Activated B cell treated with CpG ODN at 0.5 μM for 24 hours (primary cell): ENCODE results near the gene ZIC1. TPM values are rescaled to one million over a fixed set of nuclear protein-coding genes. Genes with fewer than 3 reads are reported as not detected.

Experiments
- ATAC-seq: fragments of 200-7000 bp; cut with Tn5 transposase; one replicate; pipeline ENCODE4 v1.10.0; 2021; ENCODE audit warnings: low read depth, mild to moderate bottlenecking, moderate library complexity
- CTCF ChIA-PET: fragments of 350-600 bp; sonication (Branson Sonifier 250); formaldehyde crosslinking; loops from one replicate; lab custom pipeline; 2021; ENCODE audit warnings: antibody characterized with exemption; lab: Charles Lee
- POLR2A ChIA-PET: fragments of 350-600 bp; sonication (Branson Sonifier 250); formaldehyde crosslinking; loops from one replicate; lab custom pipeline; 2021; ENCODE audit warnings: antibody characterized with exemption; lab: Charles Lee
- DNase-seq: peaks from one replicate; pipeline ENCODE4 v3.0.0; 2022
- H3K27ac Mint-ChIP-seq: one replicate; pipeline ENCODE4 v1.8.0; 2020; ENCODE audit warnings: mixed read lengths
- H3K27me3 Mint-ChIP-seq: one replicate; pipeline ENCODE4 v1.8.0; 2021; ENCODE audit warnings: mixed read lengths
- H3K36me3 Mint-ChIP-seq: one replicate; pipeline ENCODE4 v1.8.0; 2021; ENCODE audit warnings: low read depth, mixed read lengths
- H3K4me1 Mint-ChIP-seq: one replicate; pipeline ENCODE4 v1.8.0; 2021; ENCODE audit warnings: mixed read lengths
- H3K4me3 Mint-ChIP-seq: one replicate; pipeline ENCODE4 v1.8.0; 2020; ENCODE audit warnings: mild to moderate bottlenecking, mixed read lengths
- H3K9me3 Mint-ChIP-seq: one replicate; pipeline ENCODE4 v1.8.0; 2020; ENCODE audit warnings: mixed read lengths
- CTCF ChIP-seq: fragments of 200-600 bp; IDR thresholded peaks from one replicate; pipeline ENCODE4 v1.8.0; 2022; ENCODE audit warnings: antibody characterized with exemption, mild to moderate bottlenecking
- intact Hi-C: fragments of 100-400 bp; cut with micrococcal nuclease; formaldehyde crosslinking; loops from one replicate; pipeline ENCODE4 v1.15.1; 2024
- total RNA-seq: library from RNA; stranded (reverse); gene quantifications from 2 replicates; pipeline ENCODE4 v1.2.3, GENCODE V29; 2022

Gene ZIC1
- total RNA-seq, 1 donor from 2014 or later, result not detected

- Mint-ChIP-seq H3K27me3 (peaks cover 65% of the 10 kb centered on the region), H3K4me1 (no peaks in the 10 kb centered on the region), H3K9me3 (no peaks in the 10 kb centered on the region), H3K36me3 (peaks cover 2% of the 10 kb centered on the region), H3K4me3 (no peak overlapping the region), H3K27ac (no peak overlapping the region)
- ChIA-PET CTCF (no interaction called here), POLR2A (no interaction called here)
- intact Hi-C loops, result no loop called here
- TF ChIP-seq CTCF, result no peak
- DNase-seq (no peak), ATAC-seq (no peak)
Observed at GRCh38 chr3:147393943-147394883, 15.0 kb upstream of the ZIC1 start.

DNA sequence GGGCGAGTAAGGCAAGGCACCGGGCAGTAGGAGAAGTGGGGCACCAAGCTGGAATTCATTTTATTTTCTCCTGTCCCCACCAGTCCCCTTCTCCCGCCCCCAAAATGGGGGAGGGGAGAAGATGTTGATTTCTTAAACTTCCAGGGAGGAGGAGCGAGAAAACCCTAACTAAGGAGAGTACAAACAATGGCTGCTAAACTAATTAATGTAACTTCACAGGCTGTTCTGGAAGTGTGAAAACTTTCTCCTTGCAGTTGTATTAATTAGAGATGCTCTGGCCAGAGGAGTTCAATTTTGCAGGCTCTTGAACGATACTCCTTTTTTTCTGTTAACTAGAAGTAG is 14.3 kb upstream of the ZIC1 start:
- H3K27ac Mint-ChIP-seq, result no peak overlapping the region
- peaks cover 65% of the 10 kb centered on the region for H3K27me3 Mint-ChIP-seq
- no peak for TF ChIP-seq CTCF
- no peaks in the 10 kb centered on the region for H3K9me3 Mint-ChIP-seq
- H3K4me3 Mint-ChIP-seq, result no peak overlapping the region
- ATAC-seq (no peak), DNase-seq (no peak)
- no peaks in the 10 kb centered on the region for H3K4me1 Mint-ChIP-seq
- POLR2A ChIA-PET, result no interaction called here
- intact Hi-C loops, result no loop called here
- peaks cover 2% of the 10 kb centered on the region for H3K36me3 Mint-ChIP-seq
- CTCF ChIA-PET, result no interaction called here

DNA sequence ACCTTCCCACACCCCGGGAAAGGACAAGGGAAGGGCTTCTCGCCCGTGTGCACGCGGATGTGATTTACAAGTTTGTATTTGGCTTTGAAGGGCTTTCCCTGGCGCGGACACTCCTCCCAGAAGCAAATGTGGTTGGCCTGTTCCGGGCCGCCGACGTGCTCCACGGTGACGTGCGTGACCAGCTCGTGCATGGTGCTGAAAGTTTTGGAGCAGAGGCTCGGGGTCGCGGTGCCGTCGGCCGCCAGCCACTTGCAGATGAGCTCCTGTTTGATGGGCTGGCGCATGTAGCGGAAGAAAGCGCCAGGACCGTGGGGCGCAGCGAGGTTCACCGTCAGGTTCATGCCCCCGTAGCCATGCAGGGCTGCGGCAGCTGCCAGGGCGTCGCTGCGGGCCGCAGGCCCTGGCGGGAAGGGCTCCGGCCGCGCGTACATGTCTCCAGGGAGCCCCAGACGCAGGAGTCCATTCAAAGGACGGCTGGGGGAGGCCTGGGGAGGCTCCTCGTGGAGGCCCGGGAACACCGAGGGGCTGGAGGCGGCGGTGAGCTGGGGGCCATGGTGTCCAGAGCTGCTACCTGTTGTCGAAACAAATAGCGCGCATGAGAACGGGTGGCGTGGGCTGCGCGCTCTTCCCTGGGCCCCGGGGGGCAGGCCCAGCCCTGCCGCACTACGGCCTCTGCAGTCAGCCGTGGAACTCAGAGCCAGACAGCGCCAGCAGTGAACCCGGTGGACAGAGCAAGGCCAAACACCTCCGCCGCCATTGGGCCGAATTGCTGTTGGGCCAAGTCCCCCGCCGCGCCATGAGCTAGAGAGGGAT is 13.1 kb upstream of the ZIC1 start:
- peaks cover 2% of the 10 kb centered on the region for H3K36me3 Mint-ChIP-seq
- CTCF ChIA-PET, result no interaction called here
- H3K4me1 Mint-ChIP-seq, result no peaks in the 10 kb centered on the region
- H3K4me3 Mint-ChIP-seq, result no peak overlapping the region
- no peak for TF ChIP-seq CTCF
- POLR2A ChIA-PET, result no interaction called here
- H3K27ac Mint-ChIP-seq, result no peak overlapping the region
- ATAC-seq (no peak), DNase-seq (no peak)
- H3K27me3 Mint-ChIP-seq, result peaks cover 57% of the 10 kb centered on the region
- intact Hi-C loops, result no loop called here
- H3K9me3 Mint-ChIP-seq, result no peaks in the 10 kb centered on the region

- no peak for ATAC-seq
- H3K9me3 Mint-ChIP-seq, result no peaks in the 10 kb centered on the region
- peaks cover 54% of the 10 kb centered on the region for H3K27me3 Mint-ChIP-seq
- ChIA-PET POLR2A (no interaction called here), CTCF (no interaction called here)
- intact Hi-C loops, result no loop called here
- H3K4me1 Mint-ChIP-seq, result no peaks in the 10 kb centered on the region
- no peak for TF ChIP-seq CTCF
- DNase-seq, result no peak
- no peak overlapping the region for H3K27ac Mint-ChIP-seq
- H3K4me3 Mint-ChIP-seq, result no peak overlapping the region
- peaks cover 2% of the 10 kb centered on the region for H3K36me3 Mint-ChIP-seq
Observed at GRCh38 chr3:147396712-147397046, 12.5 kb upstream of the ZIC1 start.

DNA sequence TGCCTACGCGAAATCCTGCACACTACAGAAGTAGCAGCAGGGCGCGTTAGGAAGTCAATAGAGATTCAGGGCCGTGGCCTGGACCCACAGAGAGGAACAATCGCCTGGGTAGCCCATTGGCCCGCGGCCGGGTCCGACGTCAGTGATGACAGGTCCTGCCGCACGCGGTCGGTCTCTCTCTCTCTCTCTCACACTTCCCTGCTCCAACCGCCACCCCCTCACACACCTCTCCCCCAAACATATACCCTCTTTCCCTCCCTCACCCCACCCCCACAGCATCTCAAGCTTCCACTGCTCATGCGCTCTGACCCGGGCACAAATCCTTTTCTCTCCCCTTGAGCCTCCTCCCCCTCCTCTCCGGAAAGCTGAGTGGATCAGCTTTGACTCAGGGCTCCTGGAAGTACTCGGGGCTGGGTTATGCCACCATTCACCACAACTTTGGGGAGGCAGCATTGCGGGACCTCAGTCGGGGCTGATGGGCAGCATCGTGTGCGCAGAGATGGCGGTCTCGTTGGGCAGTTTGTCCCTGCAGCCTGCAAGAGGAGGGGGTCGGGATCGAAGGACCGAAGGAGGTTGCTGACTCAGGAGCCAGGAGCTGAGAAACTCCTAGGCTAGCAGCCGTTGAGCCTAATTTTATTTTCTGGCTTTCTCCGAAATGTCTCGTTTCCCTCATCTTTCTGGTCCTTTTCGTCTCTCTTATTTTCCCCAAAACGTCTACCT is 11.8 kb upstream of the ZIC1 start:
- H3K27ac Mint-ChIP-seq, result peak overlapping the region; percentile 53
- no peaks in the 10 kb centered on the region for H3K36me3 Mint-ChIP-seq
- intact Hi-C loops, result no loop called here
- TF ChIP-seq CTCF, result no peak
- DNase-seq (no peak), ATAC-seq (no peak)
- H3K27me3 Mint-ChIP-seq, result peaks cover 56% of the 10 kb centered on the region
- CTCF ChIA-PET, result no interaction called here
- H3K4me3 Mint-ChIP-seq, result no peak overlapping the region
- no peaks in the 10 kb centered on the region for H3K4me1 Mint-ChIP-seq
- POLR2A ChIA-PET, result no interaction called here
- no peaks in the 10 kb centered on the region for H3K9me3 Mint-ChIP-seq
